Body of pancreas (tissue), 4 donors: ENCODE results near the gene ACTL6A.

Source experiments
- CTCF ChIP-seq, 7 experiments: fragments of 450-650 bp in 4 of 7; fragments of 200-600 bp in 3 of 7; sonication (generic) in 3 of 7; IDR thresholded peaks; one replicate each; pipeline ENCODE4 v1.5.1; 2016 to 2019; ENCODE audit warnings: antibody characterized with exemption in 7 of 7
- POLR2A ChIP-seq, 3 donors: fragments of 450-650 bp; IDR thresholded peaks; one replicate each; pipeline ENCODE4 v1.6.1; 2016; ENCODE audit warnings: antibody characterized with exemption in 3 of 3, mild to moderate bottlenecking in 2 of 3

GRCh38 chr3:179533274-179533673 lies 29.5 kb upstream of the ACTL6A start:
- no peak for TF ChIP-seq POLR2A (IDR thresholded peaks at IDR 0.05)
- no peak for TF ChIP-seq CTCF (IDR thresholded peaks at IDR 0.05)
